Activated effector memory CD4-positive, alpha-beta T cell treated with anti-CD3 and anti-CD28 coated beads, Interleukin-2, amount 50 U/mL, for 16 hours (primary cell): ENCODE measurements around the gene DRC7.

Experiments used
- DNase-seq: peaks from one replicate; pipeline ENCODE4 v3.0.0-alpha.2; 2020

Gene DRC7

DNA sequence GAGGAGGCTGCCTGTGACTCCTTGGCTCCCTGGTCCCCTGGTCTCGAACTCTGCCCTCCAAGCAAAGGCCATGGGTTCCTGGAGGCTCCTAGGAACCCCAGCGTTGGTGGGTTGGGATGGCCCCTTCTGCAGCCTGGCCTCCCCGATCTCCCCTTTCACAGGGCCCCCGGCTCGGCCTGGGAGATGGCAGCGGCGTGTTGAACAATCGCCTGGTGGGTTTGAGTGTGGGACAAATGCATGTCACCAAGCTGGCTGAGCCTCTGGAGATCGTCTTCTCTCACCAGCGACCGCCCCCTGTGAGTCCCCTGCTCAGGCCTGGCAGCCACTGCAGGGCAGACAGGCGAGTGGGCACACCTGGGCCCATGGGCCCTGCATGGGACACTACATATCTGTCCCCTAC, 15.6 kb upstream of the DRC7 start:
- DNase-seq = no peak

DNA sequence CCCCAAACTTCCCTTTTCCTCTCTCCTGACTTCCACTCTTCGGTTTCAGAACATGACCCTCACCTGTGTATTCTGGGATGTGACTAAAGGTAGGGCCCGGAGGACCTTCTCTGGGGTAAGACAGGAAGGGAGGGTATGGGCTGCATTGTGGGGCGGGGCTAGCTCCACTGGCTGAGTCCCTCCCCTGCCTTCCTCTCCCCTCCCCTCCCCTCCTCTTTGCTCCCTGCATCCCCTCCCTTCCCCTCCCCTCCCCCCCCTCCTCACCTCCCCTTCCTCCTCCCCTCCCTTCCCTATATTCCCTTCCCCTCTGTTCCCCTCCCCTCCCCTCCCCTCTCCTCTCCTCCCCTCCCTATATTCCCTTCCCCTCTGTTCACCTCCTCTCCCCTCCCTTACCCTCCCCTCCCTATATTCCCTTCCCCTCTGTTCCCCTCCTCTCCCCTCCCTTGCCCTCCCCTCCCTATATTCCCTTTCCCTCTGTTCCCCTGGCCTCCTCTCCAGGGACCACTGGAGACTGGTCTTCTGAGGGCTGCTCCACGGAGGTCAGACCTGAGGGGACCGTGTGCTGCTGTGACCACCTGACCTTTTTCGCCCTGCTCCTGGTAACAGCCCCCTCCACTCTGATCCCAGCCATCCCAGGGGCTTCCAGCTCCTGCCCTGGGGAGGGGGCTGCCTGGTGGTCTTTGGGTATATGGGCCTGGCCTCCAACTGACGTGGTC, 14.7 kb upstream of the DRC7 start:
- no peak for DNase-seq

- no peak for DNase-seq
These were observed 13.7 kb upstream of the DRC7 start for GRCh38 chr16:57680842-57681375.

GRCh38 chr16:57681950-57682728, 12.5 kb upstream of the DRC7 start:
- DNase-seq = no peak

GRCh38 chr16:57682809-57683635, 11.6 kb upstream of the DRC7 start:
- no peak for DNase-seq

DNA sequence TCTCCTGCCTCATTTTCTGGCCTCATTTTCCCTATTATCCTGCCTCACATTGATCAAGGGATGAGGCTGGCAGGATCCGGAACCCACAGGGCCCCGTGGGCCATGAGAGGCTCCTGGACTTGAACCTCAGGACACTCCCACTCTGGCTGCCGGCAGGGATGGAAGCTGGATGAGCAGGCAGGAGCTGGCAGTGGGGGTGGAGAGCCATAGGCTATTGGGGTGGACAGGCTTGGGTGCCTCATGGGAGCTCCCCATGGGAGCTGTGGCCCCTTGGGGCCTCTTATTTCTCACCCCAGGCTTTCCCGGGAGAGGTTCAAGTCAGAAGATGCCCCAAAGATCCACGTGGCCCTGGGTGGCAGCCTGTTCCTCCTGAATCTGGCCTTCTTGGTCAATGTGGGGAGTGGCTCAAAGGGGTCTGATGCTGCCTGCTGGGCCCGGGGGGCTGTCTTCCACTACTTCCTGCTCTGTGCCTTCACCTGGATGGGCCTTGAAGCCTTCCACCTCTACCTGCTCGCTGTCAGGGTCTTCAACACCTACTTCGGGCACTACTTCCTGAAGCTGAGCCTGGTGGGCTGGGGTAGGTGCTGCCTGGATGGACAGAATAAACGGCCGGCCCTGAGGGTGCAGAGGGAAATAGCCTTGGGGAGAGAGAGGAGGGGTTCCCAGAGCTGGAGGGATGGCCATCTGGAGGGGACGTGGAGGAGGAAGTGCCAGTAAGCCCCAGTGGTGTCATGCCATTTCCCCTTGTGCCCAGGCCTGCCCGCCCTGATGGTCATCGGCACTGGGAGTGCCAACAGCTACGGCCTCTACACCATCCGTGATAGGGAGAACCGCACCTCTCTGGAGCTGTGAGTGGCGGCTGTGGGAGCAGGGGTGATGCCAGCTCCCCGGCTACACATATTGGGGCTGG, 10.7 kb upstream of the DRC7 start:
- no peak for DNase-seq

DNA sequence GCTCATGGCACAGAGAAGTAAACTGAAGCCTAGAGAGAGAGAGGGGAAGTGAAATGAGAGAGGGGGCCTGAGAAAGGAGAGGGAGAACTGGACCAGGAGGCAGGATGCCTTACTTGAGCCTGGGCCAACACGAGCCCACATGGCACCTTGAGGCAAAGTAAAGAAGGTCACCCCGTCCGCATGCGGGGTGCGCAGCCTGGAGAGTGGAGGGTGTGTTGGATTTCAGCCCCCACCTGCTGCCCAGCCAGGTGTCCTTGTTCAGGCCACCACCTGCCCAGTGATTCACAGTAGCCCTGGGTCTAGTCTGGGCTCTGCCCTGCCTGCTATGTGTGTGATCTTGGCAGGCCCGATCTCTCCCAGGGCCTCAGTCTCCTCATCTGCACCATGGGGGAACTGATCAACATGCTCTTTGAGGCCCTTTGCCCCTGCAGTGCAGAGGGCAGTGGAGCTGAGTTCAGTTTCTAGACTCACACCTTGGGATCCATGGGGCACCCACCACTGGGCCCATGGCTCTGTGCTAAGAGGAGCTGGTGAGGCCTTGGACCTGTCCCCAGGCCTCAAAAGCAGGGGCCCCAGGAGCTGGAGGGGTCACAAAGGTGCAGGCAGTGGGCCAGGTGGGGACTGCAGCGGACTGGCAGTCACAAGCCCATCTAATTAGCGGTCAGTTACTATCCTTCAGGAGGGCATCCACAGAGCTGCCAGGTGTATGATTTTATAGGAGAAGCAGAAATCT, 9.8 kb upstream of the DRC7 start:
- no peak for DNase-seq

DNA sequence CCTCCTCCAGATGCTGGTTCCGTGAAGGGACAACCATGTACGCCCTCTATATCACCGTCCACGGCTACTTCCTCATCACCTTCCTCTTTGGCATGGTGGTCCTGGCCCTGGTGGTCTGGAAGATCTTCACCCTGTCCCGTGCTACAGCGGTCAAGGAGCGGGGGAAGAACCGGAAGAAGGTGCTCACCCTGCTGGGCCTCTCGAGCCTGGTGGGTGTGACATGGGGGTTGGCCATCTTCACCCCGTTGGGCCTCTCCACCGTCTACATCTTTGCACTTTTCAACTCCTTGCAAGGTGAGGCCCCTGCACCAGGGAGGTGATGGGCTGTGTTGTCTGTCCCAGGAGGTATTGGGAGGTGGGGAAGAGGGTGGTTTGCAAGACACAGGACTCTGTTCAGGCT, 9.0 kb upstream of the DRC7 start:
- DNase-seq = no peak

DNA sequence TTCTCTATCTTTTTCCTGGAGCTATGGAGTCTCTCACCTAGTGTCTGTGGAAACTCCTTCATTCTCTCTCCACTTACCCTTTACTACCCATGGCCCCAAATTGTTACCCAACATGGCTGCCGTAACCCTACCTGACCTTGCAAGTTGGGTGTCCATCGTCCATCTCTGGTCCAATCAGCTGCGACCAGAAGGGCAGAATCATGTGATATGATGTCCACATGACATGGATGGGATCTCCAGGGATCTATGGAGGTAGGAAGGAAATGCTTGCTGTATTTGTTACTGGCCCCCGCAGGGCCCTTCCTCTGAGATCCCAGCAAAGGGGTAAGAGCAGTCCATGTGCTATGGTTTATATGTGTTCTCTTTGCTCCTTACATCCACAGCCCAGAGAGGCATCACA, 8.0 kb upstream of the DRC7 start:
- DNase-seq = no peak

DNA sequence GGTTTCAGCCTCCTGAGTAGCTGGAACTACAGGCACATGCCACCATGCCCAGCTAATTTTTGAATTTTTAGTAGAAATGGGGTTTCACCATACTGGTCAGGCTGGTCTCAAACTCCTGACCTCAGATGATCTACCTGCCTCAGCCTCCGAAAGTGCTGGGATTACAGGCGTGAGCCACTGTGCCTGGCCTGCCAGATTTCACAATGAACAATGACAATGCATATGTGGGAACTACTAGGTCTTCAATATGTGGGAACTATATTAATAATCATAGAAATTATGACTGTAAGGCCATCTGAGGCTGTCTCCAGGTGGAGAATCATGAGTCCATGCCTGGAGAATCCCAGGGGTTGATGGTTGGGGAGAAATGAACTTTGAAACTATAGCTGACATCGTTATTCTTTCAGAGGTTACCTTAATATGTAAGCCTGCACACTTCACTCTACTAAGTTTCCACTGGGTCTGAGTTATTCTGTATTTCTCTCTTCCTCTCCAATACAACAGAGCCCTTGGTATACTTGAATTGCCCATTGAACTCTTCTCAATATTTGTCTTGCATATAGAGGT, 7.2 kb upstream of the DRC7 start:
- no peak for DNase-seq

- no peak for DNase-seq
These were observed 6.1 kb upstream of the DRC7 start for GRCh38 chr16:57688487-57688986.

DNA sequence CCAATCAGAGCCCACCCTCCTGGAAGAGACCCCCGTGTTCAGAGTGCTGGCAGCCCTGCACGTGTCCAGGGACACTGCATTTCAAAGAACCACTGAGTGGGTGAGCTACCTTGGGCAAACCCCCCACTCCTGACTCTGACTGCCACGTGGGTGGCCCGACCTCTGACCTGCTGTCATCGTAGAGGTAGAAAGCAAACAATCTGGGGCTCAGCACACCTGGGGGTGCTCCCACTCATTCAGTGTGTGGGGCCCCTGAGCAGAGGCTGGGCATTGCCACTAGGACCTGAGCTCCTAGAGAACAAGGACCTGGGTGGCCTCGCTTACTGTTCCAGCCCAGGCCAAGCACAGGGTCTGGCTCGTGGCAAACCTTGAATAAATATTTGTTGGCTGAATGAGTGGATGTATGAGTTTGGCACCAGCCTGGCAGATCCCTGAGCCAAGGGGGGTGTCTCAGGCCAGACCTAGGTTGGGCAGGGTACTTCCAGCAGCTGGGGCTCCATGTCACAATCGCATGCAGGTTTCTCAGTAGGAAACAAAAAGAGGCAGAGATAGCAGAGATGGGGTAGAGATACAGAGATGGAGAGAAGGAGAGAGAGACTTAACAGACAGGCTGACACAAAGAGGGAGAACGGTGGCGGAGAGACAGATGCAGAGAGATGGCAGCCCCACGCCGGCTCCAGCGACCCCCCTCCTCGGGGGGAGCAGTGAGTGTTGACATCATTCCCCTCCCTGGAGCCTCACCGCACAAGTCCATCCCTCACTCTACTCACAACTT, 5.4 kb upstream of the DRC7 start:
- no peak for DNase-seq

DNA sequence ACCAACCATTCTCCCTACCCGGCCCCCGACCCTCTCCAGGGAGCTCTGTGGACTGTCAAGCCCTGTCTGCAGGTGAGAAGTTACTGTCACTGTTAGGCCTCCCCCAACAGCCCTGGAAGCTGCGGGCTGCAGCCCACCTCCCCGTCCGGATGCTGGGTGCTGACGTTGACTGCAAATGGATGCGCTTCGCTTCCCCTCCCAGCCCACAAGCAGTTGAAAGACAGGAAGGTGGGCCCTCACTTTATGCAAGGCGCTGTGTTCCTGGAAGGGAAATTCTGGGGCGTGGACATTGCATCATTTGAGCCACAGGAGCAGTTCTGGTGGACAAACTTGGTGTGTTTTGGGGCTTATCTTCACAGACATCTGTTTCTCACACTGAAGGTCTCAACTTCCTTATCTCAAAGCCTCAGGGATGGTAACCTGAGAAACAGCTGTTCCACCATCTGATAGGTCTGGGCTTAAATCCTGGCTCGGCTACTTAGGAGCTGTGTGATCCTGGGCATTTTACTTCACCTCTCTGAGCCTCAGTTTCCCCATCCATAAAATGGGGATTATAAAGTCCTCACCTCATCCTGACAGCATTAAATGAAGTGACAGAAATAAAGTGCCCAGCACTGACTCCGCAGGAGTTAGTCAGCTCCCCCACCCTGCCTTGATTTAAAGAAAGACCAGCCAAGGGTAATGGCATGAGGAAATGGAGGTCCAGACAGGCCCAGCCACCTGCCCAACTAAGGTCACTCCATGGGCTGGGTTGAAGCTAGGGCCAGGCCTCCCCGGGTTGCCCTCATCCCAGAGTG, 4.6 kb upstream of the DRC7 start:
- DNase-seq = no peak

DNA sequence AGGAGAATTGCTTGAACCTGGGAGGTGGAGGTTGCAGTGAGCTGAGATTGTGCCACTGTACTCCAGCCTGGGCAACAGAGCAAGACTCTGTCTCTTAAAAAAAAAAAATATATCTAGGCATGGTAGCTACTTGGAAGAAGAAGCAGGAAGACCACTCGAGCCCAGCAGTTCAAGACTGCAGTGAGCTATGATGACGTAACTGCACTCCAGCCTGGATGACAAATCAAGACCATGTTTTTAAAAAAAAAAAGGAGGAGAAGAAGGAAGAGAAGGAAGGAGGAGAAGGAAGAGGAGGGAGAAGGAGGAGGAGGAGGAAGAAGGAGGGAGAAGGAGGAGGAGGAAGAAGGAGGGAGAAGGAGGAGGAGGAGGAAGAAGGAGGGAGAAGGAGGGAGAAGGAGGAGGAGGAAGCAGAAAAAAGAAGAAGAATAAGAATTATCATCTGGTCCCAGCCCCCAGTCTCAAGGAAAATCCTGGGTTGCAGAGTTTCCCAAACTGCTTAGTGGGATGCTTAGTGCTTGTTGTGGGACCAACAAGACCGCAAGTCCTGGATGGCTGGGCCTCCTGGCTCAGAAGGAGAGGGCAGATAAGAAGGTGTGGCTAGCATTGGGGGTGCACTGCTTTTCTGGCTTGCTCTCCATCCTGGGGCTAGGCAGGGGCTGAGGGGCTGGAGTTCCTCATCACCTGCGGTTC, 3.7 kb upstream of the DRC7 start:
- no peak for DNase-seq

- DNase-seq = no peak
These were observed 2.0 kb upstream of the DRC7 start for GRCh38 chr16:57692636-57693035.

- no peak for DNase-seq
These were observed 1.1 kb upstream of the DRC7 start for GRCh38 chr16:57693550-57693949.

- DNase-seq = no peak
These were observed 328 bp upstream of the DRC7 start for GRCh38 chr16:57694231-57694724.

DNA sequence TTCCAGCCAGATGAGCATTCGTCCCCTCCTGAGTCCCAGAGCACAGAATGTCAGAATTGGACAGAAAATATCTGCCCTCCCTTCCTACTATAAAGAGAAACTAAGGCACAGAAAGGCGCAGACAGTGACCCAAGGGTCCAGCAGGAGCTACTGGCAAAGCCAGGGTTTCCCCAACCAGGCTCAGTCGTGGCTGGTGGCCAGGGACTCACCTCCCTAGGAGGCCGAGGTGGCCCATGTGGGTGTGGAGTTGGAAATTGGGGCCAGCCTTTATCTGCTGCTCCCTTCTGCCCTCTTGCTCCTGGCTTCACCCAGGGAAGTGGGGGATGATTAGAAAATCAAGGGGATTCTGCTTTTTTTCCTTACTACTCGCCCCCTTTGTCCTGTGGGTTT, 1.1 kb downstream of the DRC7 start:
- DNase-seq = no peak

DNA sequence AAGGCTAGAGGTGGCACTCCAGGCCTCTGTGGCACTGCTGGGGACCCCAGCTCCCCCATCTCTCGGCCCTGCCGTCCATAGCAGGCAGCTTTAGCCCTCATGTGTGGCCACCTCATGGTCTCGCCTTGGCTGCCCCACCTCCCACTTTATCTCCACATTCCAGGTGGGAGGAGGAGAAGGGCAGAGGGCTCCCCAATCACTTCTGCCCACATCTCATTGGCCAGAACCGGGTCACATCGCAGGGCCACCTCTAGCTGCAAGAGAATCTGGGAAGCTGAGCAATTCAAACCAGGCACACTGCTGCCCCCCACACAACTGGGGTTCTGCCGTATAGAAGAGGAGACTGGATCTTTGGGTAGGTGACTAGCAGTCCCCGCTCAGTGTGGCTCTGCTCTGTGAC, 1.6 kb downstream of the DRC7 start:
- no peak for DNase-seq
